Measurements from ENCODE around the gene SPATA9.
"Not testable (repeated sequence)": the region's sequence is repeated elsewhere in the genome, so short reads cannot be mapped to it uniquely, and the experiment has no call there.

Gene SPATA9

GRCh38 chr5:95715799-95716461, 33.1 kb upstream of the SPATA9 start:
- no peak for DNase-seq

- DNase-seq = no peak
Observed at GRCh38 chr5:95713960-95714710, 31.3 kb upstream of the SPATA9 start.

- DNase-seq = not testable (repeated sequence)
Observed at GRCh38 chr5:95713246-95713645, 30.5 kb upstream of the SPATA9 start.

- no peak for DNase-seq
Observed at GRCh38 chr5:95712347-95712958, 29.7 kb upstream of the SPATA9 start.

- no peak for DNase-seq
Observed at GRCh38 chr5:95711501-95712346, 28.9 kb upstream of the SPATA9 start.

GRCh38 chr5:95710651-95711500, 28.1 kb upstream of the SPATA9 start:
- not testable (repeated sequence) for DNase-seq

GRCh38 chr5:95709967-95710650, 27.3 kb upstream of the SPATA9 start:
- DNase-seq = no peak

- DNase-seq = no peak
Observed at GRCh38 chr5:95708876-95709275, 26.1 kb upstream of the SPATA9 start.

GRCh38 chr5:95707534-95708188, 24.9 kb upstream of the SPATA9 start:
- DNase-seq = not testable (repeated sequence)

- DNase-seq = no peak
Observed at GRCh38 chr5:95707055-95707454, 24.3 kb upstream of the SPATA9 start.

- DNase-seq = not testable (repeated sequence)
Observed at GRCh38 chr5:95706196-95706595, 23.4 kb upstream of the SPATA9 start.

- no peak for DNase-seq
Observed at GRCh38 chr5:95704150-95704549, 21.4 kb upstream of the SPATA9 start.

GRCh38 chr5:95701074-95701473, 18.3 kb upstream of the SPATA9 start:
- no peak for DNase-seq

GRCh38 chr5:95699337-95699736, 16.5 kb upstream of the SPATA9 start:
- DNase-seq = no peak

- DNase-seq = no peak
Observed at GRCh38 chr5:95697781-95698681, 15.2 kb upstream of the SPATA9 start.

- DNase-seq = no peak
Observed at GRCh38 chr5:95690333-95690732, 7.5 kb upstream of the SPATA9 start.

- DNase-seq = no peak
Observed at GRCh38 chr5:95689680-95690079, 6.9 kb upstream of the SPATA9 start.

- no peak for DNase-seq
Observed at GRCh38 chr5:95686651-95687050, 3.9 kb upstream of the SPATA9 start.

GRCh38 chr5:95684361-95684760, 1.6 kb upstream of the SPATA9 start:
- no peak for DNase-seq

- DNase-seq = no peak
Observed at GRCh38 chr5:95673081-95673480, 9.7 kb downstream of the SPATA9 start.
